H1 (cell line): ENCODE data around the gene UGT1A3. TPM values are rescaled to one million over a fixed set of nuclear protein-coding genes. Genes with fewer than 3 reads are reported as not detected.

ENCODE experiments used
- CTCF ChIA-PET: fragments of 300-600 bp; sonication (Branson Sonifier 250); formaldehyde crosslinking; loops from one replicate; lab custom pipeline; 2021; ENCODE audit not compliant: partially characterized antibody; lab: Charles Lee
- POLR2A ChIA-PET: fragments of 300-600 bp; sonication (Branson Sonifier 250); formaldehyde crosslinking; loops from one replicate; lab custom pipeline; 2021; ENCODE audit warnings: inconsistent platforms; ENCODE audit not compliant: partially characterized antibody; lab: Charles Lee
- DNase-seq, 2 experiments: peaks; one replicate each; pipeline versions ENCODE4 v3.0.0 to v3.0.0-alpha.2; 2010 to 2022; ENCODE audit warnings: low spot score in 2 of 2, low read depth in 1 of 2, mixed read lengths in 1 of 2
- FAIRE-seq: peaks from 2 replicates; lab custom pipeline; 2011; peaks lifted over from hg19 to GRCh38; lab: Jason Lieb, UNC
- H2AFZ ChIP-seq: 2 replicates; pipeline ENCODE4 v1.8.1; 2012; ENCODE audit warnings: low read length, inconsistent platforms
- H2AK5ac ChIP-seq: 2 replicates; pipeline ENCODE4 v1.6.1; 2013; ENCODE audit warnings: low read depth, low read length
- H2BK120ac ChIP-seq: replicated peaks from 2 replicates; pipeline ENCODE3; 2013; ENCODE audit warnings: low read depth, low read length, inconsistent platforms
- H2BK12ac ChIP-seq: 2 replicates; pipeline ENCODE4 v1.6.1; 2013; ENCODE audit warnings: low read depth, low read length
- H2BK15ac ChIP-seq: 2 replicates; pipeline ENCODE4 v1.6.1; 2013; ENCODE audit warnings: low read length
- H2BK20ac ChIP-seq: 2 replicates; pipeline ENCODE4 v1.6.1; 2013; ENCODE audit warnings: low read length
- H2BK5ac ChIP-seq: 2 replicates; pipeline ENCODE4 v1.6.1; 2013; ENCODE audit warnings: low read depth, low read length
- H3K14ac ChIP-seq: 2 replicates; pipeline ENCODE4 v1.6.1; 2013; ENCODE audit warnings: inconsistent platforms; ENCODE audit not compliant: insufficient read length
- H3K18ac ChIP-seq: 2 replicates; pipeline ENCODE4 v1.6.1; 2013; ENCODE audit warnings: low read length; ENCODE audit errors: extremely low read depth
- H3K23ac ChIP-seq: 2 replicates; pipeline ENCODE4 v1.6.1; 2013; ENCODE audit warnings: inconsistent platforms; ENCODE audit not compliant: insufficient read length
- H3K23me2 ChIP-seq: 2 replicates; pipeline ENCODE4 v1.6.1; 2013; ENCODE audit warnings: low read depth, low read length
- H3K27ac ChIP-seq: 2 replicates; pipeline ENCODE4 v1.6.1; 2011; ENCODE audit warnings: low read depth, low read length, inconsistent platforms
- H3K27me3 ChIP-seq, 4 experiments: replicated peaks in 1 of 4; 1 replicate in 1 of 4; 2 replicates in 3 of 4; pipeline versions ENCODE4 v1.6.1 to v1.8.1; 2011 to 2013; ENCODE audit warnings: low read length in 3 of 4, mild to moderate bottlenecking in 3 of 4, inconsistent platforms in 2 of 4, mixed read lengths in 2 of 4, moderate library complexity in 1 of 4; ENCODE audit not compliant: control insufficient read depth in 3 of 4, insufficient read depth in 3 of 4; ENCODE audit errors: extremely low read depth in 1 of 4
- H3K36me3 ChIP-seq, 4 experiments: 2 replicates each; pipeline versions ENCODE4 v1.6.1 to v1.8.1; 2011 to 2013; ENCODE audit warnings: mild to moderate bottlenecking in 4 of 4, low read length in 3 of 4, moderate library complexity in 2 of 4, control low read depth in 1 of 4, inconsistent platforms in 1 of 4; ENCODE audit not compliant: insufficient read depth in 4 of 4, control insufficient read depth in 2 of 4
- H3K4ac ChIP-seq: replicated peaks from 2 replicates; pipeline ENCODE3; 2013; ENCODE audit warnings: low read length, low read depth, mixed read lengths, inconsistent platforms; ENCODE audit not compliant: insufficient read length
- H3K4me1 ChIP-seq, 4 experiments: replicated peaks in 1 of 4; 1 replicate in 1 of 4; 2 replicates in 3 of 4; pipeline versions ENCODE4 v1.6.1 to v1.8.1; 2011 to 2013; ENCODE audit warnings: low read length in 3 of 4, inconsistent platforms in 2 of 4, mixed read lengths in 1 of 4; ENCODE audit not compliant: insufficient read depth in 4 of 4, control insufficient read depth in 3 of 4
- H3K4me2 ChIP-seq, 2 experiments: 2 replicates each; pipeline versions ENCODE4 v1.6.1 to v1.8.1; 2011 to 2013; ENCODE audit warnings: low read depth in 2 of 2, low read length in 2 of 2, control low read depth in 1 of 2, inconsistent platforms in 1 of 2, mild to moderate bottlenecking in 1 of 2; ENCODE audit not compliant: insufficient read depth in 1 of 2
- H3K4me3 ChIP-seq, 4 experiments: fragments of 200-600, 300-600 bp in 1 of 4; sonication (generic), shearing (Covaris generic), sonication (Bioruptor Twin) in 1 of 4; 2 replicates each; pipeline versions ENCODE4 v1.5.1 to v1.8.1; 2011 to 2016; ENCODE audit warnings: low read length in 4 of 4, low read depth in 3 of 4, control low read depth in 2 of 4, inconsistent platforms in 2 of 4, mild to moderate bottlenecking in 2 of 4, mixed read lengths in 1 of 4, moderate library complexity in 1 of 4; ENCODE audit not compliant: insufficient read depth in 2 of 4; ENCODE audit errors: extremely low read depth in 1 of 4
- H3K56ac ChIP-seq: replicated peaks from 2 replicates; pipeline ENCODE3; 2013; ENCODE audit warnings: low read depth, mild to moderate bottlenecking, mixed read lengths, low read length, inconsistent platforms; ENCODE audit not compliant: insufficient read length
- H3K79me1 ChIP-seq: 2 replicates; pipeline ENCODE4 v1.6.1; 2013; ENCODE audit warnings: low read depth, low read length, control low read depth
- H3K79me2 ChIP-seq, 2 experiments: 2 replicates each; pipeline versions ENCODE4 v1.6.1 to v1.8.1; 2012 to 2013; ENCODE audit warnings: low read length in 2 of 2, mild to moderate bottlenecking in 2 of 2, inconsistent platforms in 1 of 2; ENCODE audit not compliant: insufficient read depth in 2 of 2, control insufficient read depth in 1 of 2
- H3K9ac ChIP-seq, 4 experiments: replicated peaks in 1 of 4; 1 replicate in 1 of 4; 2 replicates in 3 of 4; pipeline versions ENCODE4 v1.6.1 to v1.8.1; 2011 to 2013; ENCODE audit warnings: low read depth in 3 of 4, low read length in 3 of 4, control low read depth in 2 of 4, mild to moderate bottlenecking in 2 of 4, moderate library complexity in 2 of 4, inconsistent platforms in 1 of 4; ENCODE audit errors: extremely low read depth in 1 of 4
- H3K9me3 ChIP-seq, 2 experiments: 2 replicates each; pipeline versions ENCODE4 v1.6.1 to v1.8.1; 2012 to 2013; ENCODE audit warnings: mild to moderate bottlenecking in 2 of 2, moderate library complexity in 2 of 2, control low read depth in 1 of 2, inconsistent platforms in 1 of 2, low read depth in 1 of 2, low read length in 1 of 2, mixed read lengths in 1 of 2; ENCODE audit not compliant: insufficient read depth in 2 of 2
- H4K20me1 ChIP-seq, 2 experiments: replicated peaks in 1 of 2; 2 replicates each; pipeline versions ENCODE3 to v1.8.1; 2011 to 2013; ENCODE audit warnings: inconsistent platforms in 2 of 2, low read length in 2 of 2, mild to moderate bottlenecking in 1 of 2; ENCODE audit not compliant: insufficient read depth in 2 of 2, control insufficient read depth in 1 of 2
- H4K5ac ChIP-seq: 2 replicates; pipeline ENCODE4 v1.6.1; 2013; ENCODE audit warnings: low read length, low read depth, mixed read lengths, inconsistent platforms; ENCODE audit not compliant: insufficient read length
- H4K8ac ChIP-seq: 2 replicates; pipeline ENCODE4 v1.8.0; 2013; ENCODE audit warnings: mild to moderate bottlenecking, moderate library complexity, low read length, inconsistent platforms; ENCODE audit not compliant: insufficient read depth; ENCODE audit errors: extremely low read depth
- H4K91ac ChIP-seq: replicated peaks from 2 replicates; pipeline ENCODE3; 2013; ENCODE audit warnings: low read length, mixed read lengths, inconsistent platforms; ENCODE audit not compliant: insufficient read length
- BACH1 ChIP-seq: IDR thresholded peaks from 2 replicates; pipeline ENCODE4 v1.6.1; 2012; ENCODE audit warnings: low read length, improper control_type of control experiment
- CBX8 ChIP-seq: fragments of 300-800, 300-1000 bp; sonication (generic); IDR thresholded peaks from 2 replicates; pipeline ENCODE4 v1.7.1; 2016; ENCODE audit warnings: low read depth, low read length, borderline replicate concordance
- CTBP2 ChIP-seq: IDR thresholded peaks from 2 replicates; pipeline ENCODE4 v1.7.0; 2011; ENCODE audit warnings: borderline replicate concordance, mild to moderate bottlenecking, moderate library complexity, mixed read lengths, low read length; ENCODE audit not compliant: insufficient read depth, insufficient read length
- FOSL1 ChIP-seq: IDR thresholded peaks from 2 replicates; pipeline ENCODE4 v1.6.1; 2011; ENCODE audit warnings: mild to moderate bottlenecking, low read depth, low read length, moderate library complexity; ENCODE audit not compliant: insufficient read depth
- SAP30 ChIP-seq: fragments of 300-600 bp; sonication (generic); IDR thresholded peaks from 2 replicates; pipeline ENCODE4 v1.7.1; 2012; ENCODE audit warnings: low read length, moderate library complexity, mild to moderate bottlenecking, inconsistent platforms; ENCODE audit not compliant: insufficient read depth, insufficient replicate concordance
- SIRT6 ChIP-seq: IDR thresholded peaks from one replicate; pipeline ENCODE4 v1.7.1; 2012; ENCODE audit warnings: low read length, inconsistent platforms
- TAF7 ChIP-seq: optimal IDR thresholded peaks from 2 replicates; pipeline ENCODE3; 2011; ENCODE audit warnings: low read depth, mild to moderate bottlenecking, inconsistent platforms, low read length, moderate library complexity, borderline replicate concordance
- TEAD4 ChIP-seq: IDR thresholded peaks from 2 replicates; pipeline ENCODE4 v1.6.1; 2012; ENCODE audit warnings: low read depth, low read length, inconsistent platforms, mixed read lengths
- ZNF274 ChIP-seq: IDR thresholded peaks from 2 replicates; pipeline ENCODE4 v1.7.0; 2012; ENCODE audit warnings: low read length, borderline replicate concordance; ENCODE audit errors: extremely low read depth
- WGBS, 2 experiments: shearing (Covaris generic) in 1 of 2; methylation state at CpG; one replicate each; pipeline versions ENCODE4 v1.1.6 to v1.1.7; 2013 to 2015; ENCODE audit warnings: low lambda C conversion rate in 2 of 2, mixed read lengths in 2 of 2, inconsistent platforms in 1 of 2, low coverage in 1 of 2, missing lambda C conversion rate in 1 of 2; ENCODE audit not compliant: insufficient replicate concordance in 2 of 2, insufficient coverage in 1 of 2, insufficient read length in 1 of 2; ENCODE audit errors: extremely low coverage in 1 of 2, missing lambda C conversion rate in 1 of 2; 5-methylcytosine and 5-hydroxymethylcytosine counted together
- polyA plus RNA-seq, 7 experiments: library from polyadenylated mRNA; depleted of rRNA in 3 of 7; stranded (reverse) in 5 of 7; unstranded in 2 of 7; fragments of >200 nt in 5 of 7; fragments of 200-250 nt in 2 of 7; gene quantifications; 1 replicate in 5 of 7; 2 replicates in 1 of 7; 4 replicates in 1 of 7; pipeline versions ENCODE4 v1.2.1 to v1.2.3, GENCODE V29; 2011 to 2013; ENCODE audit warnings: missing spikeins in 2 of 7, mixed read lengths in 2 of 7
- total RNA-seq: library from RNA; stranded (reverse); fragmentation: NEBNext Ultra II Directional; extraction: Animal tissue kit (Norgen Biotek cat#: 25700); gene quantifications from 2 replicates; pipeline ENCODE4 v1.2.1, GENCODE V29; 2021

The UGT1A3 gene
- total and polyA plus RNA-seq, 2 of the 8 experiments (the other 6 are each of a cell fraction or from before 2014, with no cell fraction given), result not detected

DNA sequence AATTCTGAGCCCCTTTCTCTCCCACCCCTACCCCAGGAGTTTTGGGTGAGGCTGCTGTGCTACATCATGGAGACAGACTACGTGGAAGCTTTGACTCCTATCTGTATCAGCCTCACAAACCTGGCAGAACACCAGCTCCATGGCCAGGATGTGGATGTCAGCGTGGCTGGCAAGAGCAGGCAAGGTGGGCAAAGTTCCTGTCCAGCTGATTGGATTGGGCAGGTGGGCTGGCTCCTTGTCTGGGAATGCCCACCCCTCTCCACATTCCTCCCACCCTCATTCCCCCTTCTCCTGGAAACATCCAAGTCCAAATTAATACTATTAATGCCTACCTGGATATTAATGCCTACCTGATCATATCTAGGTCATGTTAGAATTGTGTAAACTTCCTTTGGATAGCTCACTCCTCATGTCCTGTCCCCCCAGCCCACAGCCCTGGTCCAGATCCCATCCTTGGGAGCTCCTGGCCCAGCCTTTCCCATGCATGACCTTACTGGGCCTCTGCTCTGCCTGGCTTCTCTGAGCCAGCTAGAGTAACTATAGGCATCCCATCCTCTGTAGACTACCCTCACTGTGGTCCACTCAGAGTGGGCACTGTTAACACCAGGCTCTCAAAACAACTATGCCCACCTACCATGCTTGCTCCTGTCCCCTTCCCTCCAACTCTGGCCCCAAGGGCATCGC lies 73.4 kb downstream of the UGT1A3 start:
- no peak overlapping the region for H3K27ac ChIP-seq
- H3K56ac ChIP-seq, result no peak overlapping the region
- no peak overlapping the region for H4K5ac ChIP-seq
- H3K14ac ChIP-seq, result no peak overlapping the region
- CTCF ChIA-PET, result interaction anchor here (1.0 kb wide), 1 partner anchor 17 kb away, joined by 3 read pairs; no protein-coding TSS in a partner anchor
- no peaks in the 10 kb centered on the region for H3K27me3 ChIP-seq
- no peak overlapping the region for H3K23ac ChIP-seq
- FAIRE-seq (no peak), DNase-seq (peak in 1 of 2 experiments; percentile 6)
- H3K23me2 ChIP-seq, result no peaks in the 10 kb centered on the region
- POLR2A ChIA-PET, result no interaction called here
- 81% methylated on average over 3 of the region's 3 CpGs; no CpG with 5 or more reads in 1 of the 2 experiments for WGBS, 2 experiments
- H4K8ac ChIP-seq, result no peak overlapping the region
- H3K4ac ChIP-seq, result no peak overlapping the region
- H2AK5ac ChIP-seq, result no peak overlapping the region
- H4K20me1 ChIP-seq, result no peaks in the 10 kb centered on the region
- H2BK15ac ChIP-seq, result no peak overlapping the region
- H3K79me2 ChIP-seq, result no peaks in the 10 kb centered on the region
- no peak overlapping the region for H2BK12ac ChIP-seq
- H2BK5ac ChIP-seq, result no peak overlapping the region
- H3K4me2 ChIP-seq, result no peak overlapping the region
- peaks cover 0 to 4% of the 10 kb centered on the region in 2 experiments; a peak in 3 of 4 replicates for H3K9me3 ChIP-seq
- no peak overlapping the region for H2BK20ac ChIP-seq
- H3K9ac ChIP-seq, result no peak overlapping the region
- no peak overlapping the region for H2AFZ ChIP-seq
- no peaks in the 10 kb centered on the region for H3K79me1 ChIP-seq
- no peak overlapping the region for H3K4me3 ChIP-seq
- no peaks in the 10 kb centered on the region for H3K4me1 ChIP-seq
- H4K91ac ChIP-seq, result no peak overlapping the region
- H3K36me3 ChIP-seq, result no peaks in the 10 kb centered on the region
- H3K18ac ChIP-seq, result no peak overlapping the region
- H2BK120ac ChIP-seq, result no peak overlapping the region
- no peak for TF ChIP-seq CBX8
- TF ChIP-seq BACH1, result no peak
- no peak for TF ChIP-seq SIRT6
- TF ChIP-seq CTBP2, result no peak
- TF ChIP-seq TEAD4, result no peak
- no peak for TF ChIP-seq TAF7
- no peak for TF ChIP-seq ZNF274
- TF ChIP-seq FOSL1, result no peak
- no peak for TF ChIP-seq SAP30
